ENCODE data around the gene MT1F. TPM values are rescaled to one million over a fixed set of nuclear protein-coding genes. Genes with fewer than 3 reads are reported as not detected.
A peak's percentile ranks its signal among the peaks of the same experiment; 100 is the strongest.

Gene MT1F
- total and polyA plus RNA-seq, 2 donors (not counting 1 experiment from before 2014, with no cell fraction given), result 4.3 to 5.3 TPM

DNA sequence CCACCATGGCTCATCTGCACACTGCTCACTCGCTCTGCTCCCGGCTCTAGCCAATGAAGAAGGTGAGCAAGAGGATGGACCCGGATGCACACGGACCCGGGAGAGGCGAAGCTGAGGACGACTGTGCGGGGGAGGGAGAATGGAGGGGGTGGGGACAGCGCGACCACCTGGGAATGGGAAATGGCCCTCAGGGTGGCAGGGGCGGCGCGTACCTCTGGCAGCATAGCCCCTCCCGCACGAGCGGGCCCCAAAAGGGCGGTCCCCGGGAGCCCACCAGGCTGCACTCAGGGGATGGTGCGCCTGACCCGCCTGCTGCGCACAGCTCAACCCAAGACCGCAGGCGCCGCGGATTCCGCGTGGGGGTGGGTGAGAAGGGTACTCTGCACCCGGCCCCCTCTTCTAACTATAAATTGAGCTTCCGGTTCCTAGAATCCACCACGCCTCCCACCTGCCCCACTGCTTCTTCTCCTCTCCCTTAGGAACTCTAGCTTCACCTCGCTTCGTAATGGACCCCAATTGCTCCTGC lies 18.0 kb downstream of the MT1F start:
- Mint-ChIP-seq H3K4me1 (peaks cover 7% of the 10 kb centered on the region), H3K27me3 (peaks cover 55% of the 10 kb centered on the region), H3K27ac (no peak overlapping the region), H3K4me3 (peak overlapping the region; percentile 30), H3K9me3 (ENCODE audit: insufficient read depth) (no peaks in the 10 kb centered on the region)
- peak overlapping the region; percentile 49 for H3K4me2 ChIP-seq (replicated peaks; ENCODE audit: low read depth, low read length, poor library complexity, severe bottlenecking)
- ChIA-PET POLR2A (no interaction called here), CTCF (interaction anchor here (1.0 to 1.8 kb wide), 4 partner anchors 25 to 163 kb away, joined by 3 to 14 read pairs (median 3); no protein-coding TSS in a partner anchor)
- no peak overlapping the region for H3K9ac ChIP-seq (ENCODE audit: low read length)
- DNase-seq (no peak), ATAC-seq (ENCODE audit: low read depth) (no peak)
- no peaks in the 10 kb centered on the region for H3K9me3 ChIP-seq (ENCODE audit: control extremely low read depth in 1 of 3, control insufficient read depth in 2 of 3, insufficient read depth in 1 of 3, low read length in 2 of 3)
- H3K4me3 ChIP-seq (ENCODE audit: control extremely low read depth in 1 of 5, extremely low read depth in 1 of 5, insufficient read depth in 1 of 5, low read depth in 2 of 5, low read length in 4 of 5), result peak overlapping the region in 2 of 5 experiments; percentile 5 to 8
- H3K79me2 ChIP-seq (ENCODE audit: control insufficient read depth, insufficient read depth, low read length), result no peaks in the 10 kb centered on the region
- 6% methylated on average over 23 of the region's 32 CpGs for WGBS (ENCODE audit: insufficient coverage)
- no peak overlapping the region for H3K27ac ChIP-seq (ENCODE audit: low read length in 2 of 2)
- H3K27me3 ChIP-seq (replicated peaks in 1 of 4; ENCODE audit: control extremely low read depth in 1 of 4, control insufficient read depth in 3 of 4, insufficient read depth in 4 of 4, low read length in 3 of 4), result peaks cover 0 to 39% (median 18%) of the 10 kb centered on the region in 4 experiments
- H4K20me1 ChIP-seq (ENCODE audit: control insufficient read depth, insufficient read depth, low read length, poor library complexity, severe bottlenecking), result no peaks in the 10 kb centered on the region
- intact Hi-C loops (cut with micrococcal nuclease), result no loop called here
- H3K36me3 ChIP-seq (replicated peaks in 1 of 2; ENCODE audit: control extremely low read depth in 1 of 2, control insufficient read depth in 1 of 2, extremely low read depth in 1 of 2, insufficient read depth in 2 of 2, low read length in 1 of 2), result no peaks in the 10 kb centered on the region
- peak overlapping the region; percentile 42 for H2AFZ ChIP-seq (ENCODE audit: insufficient read depth, low read depth, low read length, poor library complexity, severe bottlenecking)
- TF ChIP-seq EZH2 (IDR thresholded peaks at IDR 0.05; ENCODE audit: borderline replicate concordance, insufficient read depth, low read depth, low read length, poor library complexity, severe bottlenecking), result no peak
- TF ChIP-seq CTCF (IDR thresholded peaks at IDR 0.05), result no peak
- H3K4me1 ChIP-seq (ENCODE audit: control insufficient read depth in 2 of 2, insufficient read depth in 2 of 2, low read length in 2 of 2), result peaks cover 10% of the 10 kb centered on the region in 2 donors

- WGBS (ENCODE audit: insufficient coverage), result 100% methylated on average over 2 of the region's 3 CpGs
- Histone ChIP-seq H3K4me3 (ENCODE audit: control extremely low read depth in 1 of 5, extremely low read depth in 1 of 5, insufficient read depth in 1 of 5, low read depth in 2 of 5, low read length in 4 of 5) (no peak overlapping the region), H3K27ac (ENCODE audit: low read length in 2 of 2) (no peak overlapping the region), H3K9me3 (ENCODE audit: control extremely low read depth in 1 of 3, control insufficient read depth in 2 of 3, insufficient read depth in 1 of 3, low read length in 2 of 3) (no peaks in the 10 kb centered on the region), H4K20me1 (ENCODE audit: control insufficient read depth, insufficient read depth, low read length, poor library complexity, severe bottlenecking) (no peaks in the 10 kb centered on the region), H3K4me2 (replicated peaks; ENCODE audit: low read depth, low read length, poor library complexity, severe bottlenecking) (no peak overlapping the region), H3K36me3 (replicated peaks in 1 of 2; ENCODE audit: control extremely low read depth in 1 of 2, control insufficient read depth in 1 of 2, extremely low read depth in 1 of 2, insufficient read depth in 2 of 2, low read length in 1 of 2) (no peaks in the 10 kb centered on the region), H3K4me1 (ENCODE audit: control insufficient read depth in 2 of 2, insufficient read depth in 2 of 2, low read length in 2 of 2) (peaks cover 17 to 18% of the 10 kb centered on the region in 2 donors), H3K9ac (ENCODE audit: low read length) (no peak overlapping the region), H2AFZ (ENCODE audit: insufficient read depth, low read depth, low read length, poor library complexity, severe bottlenecking) (no peak overlapping the region), H3K79me2 (ENCODE audit: control insufficient read depth, insufficient read depth, low read length) (no peaks in the 10 kb centered on the region), H3K27me3 (replicated peaks in 1 of 4; ENCODE audit: control extremely low read depth in 1 of 4, control insufficient read depth in 3 of 4, insufficient read depth in 4 of 4, low read length in 3 of 4) (peaks cover 0 to 34% (median 14%) of the 10 kb centered on the region in 4 experiments)
- Mint-ChIP-seq H3K27me3 (peaks cover 38% of the 10 kb centered on the region), H3K4me1 (peaks cover 17% of the 10 kb centered on the region), H3K9me3 (ENCODE audit: insufficient read depth) (no peaks in the 10 kb centered on the region), H3K4me3 (no peak overlapping the region), H3K27ac (no peak overlapping the region)
- DNase-seq (no peak), ATAC-seq (ENCODE audit: low read depth) (no peak)
- intact Hi-C loops (cut with micrococcal nuclease), result no loop called here
- POLR2A ChIA-PET, result interaction anchor here (0.6 kb wide), 1 partner anchor 13 kb away, joined by 3 read pairs; no protein-coding TSS in a partner anchor
- TF ChIP-seq EZH2 (IDR thresholded peaks at IDR 0.05; ENCODE audit: borderline replicate concordance, insufficient read depth, low read depth, low read length, poor library complexity, severe bottlenecking) (no peak), CTCF (IDR thresholded peaks at IDR 0.05) (no peak)
- CTCF ChIA-PET, result no interaction called here
These were observed 19.7 kb downstream of the MT1F start for GRCh38 chr16:56677474-56677873.
